ENCODE results near the gene PTPRM. TPM values are rescaled to one million over a fixed set of nuclear protein-coding genes. Genes with fewer than 3 reads are reported as not detected.

Gene PTPRM
- total and polyA plus RNA-seq, 9 donors: 45.6 to 82.0 (median 56.9) TPM

DNA sequence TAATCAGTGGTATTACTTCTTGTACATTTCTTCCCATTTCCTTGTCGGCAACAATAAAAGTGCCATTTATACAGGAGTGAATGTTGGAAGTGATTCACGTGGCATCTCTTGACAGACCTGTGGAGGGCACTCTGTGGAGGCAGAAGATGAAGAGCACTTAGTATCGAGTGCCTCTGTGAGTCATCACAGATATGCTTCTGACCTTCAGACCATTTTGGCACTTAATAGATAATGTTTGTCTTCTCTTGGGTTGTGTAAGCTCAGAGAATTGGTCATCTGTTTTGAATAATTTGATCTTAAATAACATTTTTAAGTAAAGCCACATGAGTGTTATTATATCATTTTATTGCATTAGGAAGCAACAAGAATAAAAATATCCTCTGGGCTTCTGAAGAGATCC is 305.5 kb downstream of the PTPRM start:
- H3K4me1 ChIP-seq (ENCODE audit: insufficient read depth): no peaks in the 10 kb centered on the region
- no peak for TF ChIP-seq POLR2A (IDR thresholded peaks at IDR 0.05)
- TF ChIP-seq, protein P1, sequence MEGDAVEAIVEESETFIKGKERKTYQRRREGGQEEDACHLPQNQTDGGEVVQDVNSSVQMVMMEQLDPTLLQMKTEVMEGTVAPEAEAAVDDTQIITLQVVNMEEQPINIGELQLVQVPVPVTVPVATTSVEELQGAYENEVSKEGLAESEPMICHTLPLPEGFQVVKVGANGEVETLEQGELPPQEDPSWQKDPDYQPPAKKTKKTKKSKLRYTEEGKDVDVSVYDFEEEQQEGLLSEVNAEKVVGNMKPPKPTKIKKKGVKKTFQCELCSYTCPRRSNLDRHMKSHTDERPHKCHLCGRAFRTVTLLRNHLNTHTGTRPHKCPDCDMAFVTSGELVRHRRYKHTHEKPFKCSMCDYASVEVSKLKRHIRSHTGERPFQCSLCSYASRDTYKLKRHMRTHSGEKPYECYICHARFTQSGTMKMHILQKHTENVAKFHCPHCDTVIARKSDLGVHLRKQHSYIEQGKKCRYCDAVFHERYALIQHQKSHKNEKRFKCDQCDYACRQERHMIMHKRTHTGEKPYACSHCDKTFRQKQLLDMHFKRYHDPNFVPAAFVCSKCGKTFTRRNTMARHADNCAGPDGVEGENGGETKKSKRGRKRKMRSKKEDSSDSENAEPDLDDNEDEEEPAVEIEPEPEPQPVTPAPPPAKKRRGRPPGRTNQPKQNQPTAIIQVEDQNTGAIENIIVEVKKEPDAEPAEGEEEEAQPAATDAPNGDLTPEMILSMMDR (IDR thresholded peaks at IDR 0.05): no peak
- no peak for TF ChIP-seq EP300 (IDR thresholded peaks at IDR 0.05)
- no peak for DNase-seq
- no peak overlapping the region for H3K27ac ChIP-seq
- intact Hi-C loops (cut with DNase I): no loop called here
- H3K36me3 ChIP-seq: no peaks in the 10 kb centered on the region
- no peaks in the 10 kb centered on the region for H3K27me3 ChIP-seq
- WGBS, 3 donors: 32 to 43% (median 32%) methylated on average over 3 of the region's 3 CpGs
- H3K4me3 ChIP-seq: no peak overlapping the region
- no peaks in the 10 kb centered on the region for H3K9me3 ChIP-seq

DNA sequence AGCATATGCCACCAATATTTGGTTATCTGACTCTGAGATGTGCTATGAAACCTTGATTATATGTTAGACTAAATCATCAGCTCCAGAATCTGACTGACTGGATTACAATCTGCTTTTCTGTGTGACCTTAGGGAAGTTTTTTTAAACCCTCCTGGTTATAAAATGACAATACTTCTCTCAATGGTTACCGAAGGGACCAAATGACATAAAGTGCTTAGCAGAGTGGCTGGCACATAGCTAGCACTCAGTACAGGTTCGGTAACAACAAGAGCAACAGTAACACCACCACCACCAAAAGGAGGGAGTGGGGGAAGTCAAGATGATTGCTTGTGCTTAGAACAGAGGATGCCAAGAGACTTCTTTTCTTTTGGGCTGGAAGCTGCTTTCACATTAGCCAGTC is 306.2 kb downstream of the PTPRM start:
- TF ChIP-seq EP300 (IDR thresholded peaks at IDR 0.05): no peak
- TF ChIP-seq POLR2A (IDR thresholded peaks at IDR 0.05): no peak
- TF ChIP-seq, protein P1 (IDR thresholded peaks at IDR 0.05): no peak
- intact Hi-C loops (cut with DNase I): no loop called here
- H3K4me1 ChIP-seq (ENCODE audit: insufficient read depth): no peaks in the 10 kb centered on the region
- WGBS, 3 donors: 91 to 95% (median 92%) methylated on average over 2 of the region's 2 CpGs
- no peaks in the 10 kb centered on the region for H3K36me3 ChIP-seq
- no peak overlapping the region for H3K4me3 ChIP-seq
- H3K27ac ChIP-seq: no peak overlapping the region
- DNase-seq: no peak
- no peaks in the 10 kb centered on the region for H3K27me3 ChIP-seq
- H3K9me3 ChIP-seq: no peaks in the 10 kb centered on the region

DNA sequence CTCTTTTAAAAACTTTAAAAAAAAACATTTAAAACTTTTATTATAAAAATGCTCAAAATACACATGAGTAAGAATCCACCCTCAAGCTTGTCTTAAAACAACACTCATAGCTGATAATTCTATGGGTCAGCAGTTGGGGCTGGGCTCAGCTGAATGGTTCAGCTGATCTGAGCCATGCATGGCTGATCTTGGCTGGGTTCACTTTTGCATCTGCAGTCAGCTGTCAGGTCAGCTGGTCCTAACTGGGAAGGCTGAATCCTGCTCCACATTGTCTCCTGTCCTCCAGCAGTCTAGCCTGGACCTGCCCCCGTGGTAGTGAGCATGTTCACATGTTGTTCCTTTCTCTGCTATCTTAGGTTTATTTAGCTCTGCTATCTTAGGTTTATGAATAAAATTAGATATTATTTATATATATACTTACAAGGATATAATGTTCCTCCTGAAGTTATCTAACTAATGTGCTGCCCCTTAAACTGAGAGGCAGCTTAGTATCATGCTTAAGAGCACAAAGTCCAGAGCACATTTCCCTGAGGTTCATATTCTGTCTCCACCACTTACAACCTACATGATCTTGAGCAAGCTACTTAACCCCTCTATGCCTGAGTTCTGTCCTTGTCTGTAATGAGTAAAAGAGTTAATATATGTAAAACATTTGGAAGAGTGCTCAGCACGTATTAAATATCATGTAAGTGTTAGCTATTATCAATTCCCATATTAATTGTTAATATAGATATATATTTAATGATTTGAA is 309.4 kb downstream of the PTPRM start:
- intact Hi-C loops (cut with DNase I): no loop called here
- H3K27me3 ChIP-seq: no peaks in the 10 kb centered on the region
- WGBS, 3 donors: 88 to 98% (median 94%) methylated on average over 2 of the region's 2 CpGs
- no peak overlapping the region for H3K4me3 ChIP-seq
- no peaks in the 10 kb centered on the region for H3K4me1 ChIP-seq (ENCODE audit: insufficient read depth)
- no peaks in the 10 kb centered on the region for H3K36me3 ChIP-seq
- TF ChIP-seq POLR2A (IDR thresholded peaks at IDR 0.05) (no peak), EP300 (IDR thresholded peaks at IDR 0.05) (no peak)
- TF ChIP-seq, protein P1 (IDR thresholded peaks at IDR 0.05): no peak
- H3K27ac ChIP-seq: no peak overlapping the region
- DNase-seq: no peak
- no peaks in the 10 kb centered on the region for H3K9me3 ChIP-seq

DNA sequence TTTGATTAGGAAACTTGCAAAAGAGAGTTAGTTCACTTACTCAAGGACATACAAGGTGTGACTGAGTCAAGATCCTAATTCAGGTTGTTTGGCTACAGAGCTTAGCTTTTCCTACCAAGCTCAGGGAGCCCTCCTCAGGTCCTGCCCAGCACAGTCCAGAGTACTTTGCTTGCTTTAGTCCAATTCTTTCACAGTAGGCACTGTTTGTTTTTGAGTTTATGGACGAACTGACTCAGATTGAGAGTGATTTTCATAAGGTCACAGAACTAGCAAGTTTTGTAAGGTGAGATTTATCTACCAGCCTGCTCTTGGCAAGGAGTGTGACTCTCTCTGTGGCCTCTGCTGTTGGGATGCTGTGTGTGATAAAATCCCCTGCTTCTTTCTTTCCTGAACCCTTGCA is 310.5 kb downstream of the PTPRM start:
- no peaks in the 10 kb centered on the region for H3K36me3 ChIP-seq
- no peaks in the 10 kb centered on the region for H3K4me1 ChIP-seq (ENCODE audit: insufficient read depth)
- intact Hi-C loops (cut with DNase I): no loop called here
- H3K27me3 ChIP-seq: no peaks in the 10 kb centered on the region
- DNase-seq: no peak
- no peak overlapping the region for H3K4me3 ChIP-seq
- TF ChIP-seq, protein P1 (IDR thresholded peaks at IDR 0.05): no peak
- TF ChIP-seq EP300 (IDR thresholded peaks at IDR 0.05) (no peak), POLR2A (IDR thresholded peaks at IDR 0.05) (no peak)
- H3K27ac ChIP-seq: no peak overlapping the region
- no peaks in the 10 kb centered on the region for H3K9me3 ChIP-seq
- WGBS, 3 donors: 48 to 66% (median 61%) methylated on average over 1 of the region's 1 CpG

All from ovary (tissue), 9 donors.